ENCODE data around the gene IGDCC3.

Gene IGDCC3

DNA sequence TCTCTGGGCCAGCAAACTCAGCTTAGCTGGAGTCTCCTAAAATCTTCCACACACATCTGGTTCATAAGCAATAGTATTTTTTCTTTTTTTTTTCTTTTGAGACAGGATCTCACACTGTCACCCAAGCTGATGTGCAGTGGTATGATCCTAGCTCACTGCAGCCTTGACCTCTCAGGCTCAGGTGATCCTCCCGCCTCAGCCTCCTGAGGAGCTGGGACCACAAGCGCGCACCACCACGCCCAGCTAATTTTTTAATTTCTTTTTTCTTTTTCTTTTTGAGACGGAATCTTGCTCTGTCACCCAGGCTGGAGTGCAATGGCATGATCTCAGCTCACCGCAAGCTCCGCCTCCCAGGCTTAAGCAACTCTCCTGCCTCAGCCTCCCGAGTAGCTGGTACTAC, 39.0 kb downstream of the IGDCC3 start:
- no peak for DNase-seq

DNA sequence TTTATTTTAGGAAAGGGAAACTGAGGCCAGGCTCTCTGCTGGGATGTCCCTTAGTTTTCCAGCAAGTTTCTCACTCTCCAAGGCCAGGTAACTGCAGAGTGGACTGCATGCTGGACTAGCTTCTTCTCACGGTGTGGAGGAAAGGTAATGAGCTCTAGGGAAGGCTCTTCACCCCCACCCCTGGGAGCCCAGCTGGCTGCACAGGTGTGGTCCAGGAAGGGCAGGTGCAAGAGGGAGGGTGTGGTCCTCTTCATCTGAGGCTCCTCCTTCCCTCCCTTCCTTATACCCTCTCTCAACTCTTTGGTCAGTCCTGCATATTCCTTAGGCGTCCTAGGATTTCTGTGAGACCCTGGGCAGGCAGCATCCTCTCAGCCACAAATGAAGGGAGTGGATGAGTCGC, 39.4 kb downstream of the IGDCC3 start:
- no peak for DNase-seq

DNA sequence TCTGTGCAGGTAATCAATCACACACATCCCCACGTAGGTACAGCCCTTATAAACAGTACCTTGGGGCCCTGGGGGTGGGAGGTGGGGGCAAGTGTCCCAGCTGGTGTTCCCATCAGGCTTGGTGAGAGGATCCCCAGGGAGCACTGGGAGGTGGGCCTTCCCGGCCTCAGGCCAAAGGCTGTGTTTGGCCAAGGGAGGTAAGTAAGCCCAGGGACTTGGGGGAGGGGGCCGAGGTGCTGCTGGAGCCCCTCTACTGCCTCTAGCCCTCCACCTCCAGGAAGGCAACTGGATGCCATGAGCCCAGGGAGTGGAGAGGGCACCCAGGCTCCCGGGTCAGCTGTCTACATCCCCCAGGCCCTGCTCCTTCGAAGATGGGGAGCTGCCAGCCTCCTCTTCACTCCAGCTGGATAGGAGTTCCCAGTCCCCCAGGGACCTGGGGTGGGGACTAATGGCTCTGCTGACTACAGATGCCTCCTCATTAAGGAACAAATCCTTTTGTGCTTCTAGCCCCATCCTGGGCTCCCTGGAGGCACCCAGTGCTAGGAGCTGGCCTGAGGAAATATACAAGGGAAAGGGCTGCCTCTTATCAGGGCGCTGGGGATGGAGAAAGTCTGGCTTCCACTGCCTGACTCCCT, 40.2 kb downstream of the IGDCC3 start:
- no peak for DNase-seq

DNA sequence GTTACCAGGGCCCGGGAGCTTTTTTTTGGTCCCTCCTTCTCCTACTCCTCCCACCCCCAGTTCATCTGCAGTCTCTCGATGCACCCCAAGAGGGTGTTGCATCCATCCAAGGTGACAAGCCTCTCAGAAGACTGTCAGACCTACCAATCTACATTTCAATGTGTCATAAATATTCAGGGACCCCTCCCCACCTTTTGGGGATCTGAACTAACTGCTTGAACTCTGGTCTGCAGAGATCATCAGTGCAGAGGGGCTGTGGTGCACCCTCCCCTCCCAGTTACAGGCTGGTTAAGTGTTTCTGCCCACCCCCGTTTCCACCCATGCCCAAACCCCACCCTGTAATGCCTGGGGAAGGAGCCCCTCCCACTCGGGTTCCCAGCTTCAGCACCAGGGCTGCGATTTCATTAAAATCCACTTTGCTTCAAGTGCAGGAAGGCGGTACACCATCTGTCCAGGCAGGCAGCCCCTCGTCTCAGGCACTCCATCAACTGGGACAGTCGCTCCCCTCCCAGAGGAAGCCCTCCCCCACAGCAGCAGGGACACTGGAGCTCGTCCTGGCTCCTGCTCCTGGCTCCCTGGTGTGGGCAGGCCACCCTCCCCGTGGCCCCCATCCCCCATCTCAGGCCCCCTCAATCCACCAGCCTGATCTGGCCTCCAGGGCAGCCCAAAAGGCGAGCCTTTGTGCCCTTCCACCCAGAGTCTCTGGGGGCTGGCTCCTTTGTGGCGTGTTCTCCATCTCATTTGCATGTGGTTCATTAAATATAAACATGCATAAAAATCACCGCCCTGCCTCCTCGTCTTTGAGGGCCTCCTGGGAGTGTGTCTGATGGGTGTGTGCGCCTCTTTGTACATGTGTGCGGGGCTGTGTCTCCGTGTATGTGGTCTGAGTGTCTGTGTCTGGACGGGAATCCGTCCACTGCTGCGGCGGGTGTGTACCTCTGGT, 41.0 kb downstream of the IGDCC3 start:
- DNase-seq = no peak

DNA sequence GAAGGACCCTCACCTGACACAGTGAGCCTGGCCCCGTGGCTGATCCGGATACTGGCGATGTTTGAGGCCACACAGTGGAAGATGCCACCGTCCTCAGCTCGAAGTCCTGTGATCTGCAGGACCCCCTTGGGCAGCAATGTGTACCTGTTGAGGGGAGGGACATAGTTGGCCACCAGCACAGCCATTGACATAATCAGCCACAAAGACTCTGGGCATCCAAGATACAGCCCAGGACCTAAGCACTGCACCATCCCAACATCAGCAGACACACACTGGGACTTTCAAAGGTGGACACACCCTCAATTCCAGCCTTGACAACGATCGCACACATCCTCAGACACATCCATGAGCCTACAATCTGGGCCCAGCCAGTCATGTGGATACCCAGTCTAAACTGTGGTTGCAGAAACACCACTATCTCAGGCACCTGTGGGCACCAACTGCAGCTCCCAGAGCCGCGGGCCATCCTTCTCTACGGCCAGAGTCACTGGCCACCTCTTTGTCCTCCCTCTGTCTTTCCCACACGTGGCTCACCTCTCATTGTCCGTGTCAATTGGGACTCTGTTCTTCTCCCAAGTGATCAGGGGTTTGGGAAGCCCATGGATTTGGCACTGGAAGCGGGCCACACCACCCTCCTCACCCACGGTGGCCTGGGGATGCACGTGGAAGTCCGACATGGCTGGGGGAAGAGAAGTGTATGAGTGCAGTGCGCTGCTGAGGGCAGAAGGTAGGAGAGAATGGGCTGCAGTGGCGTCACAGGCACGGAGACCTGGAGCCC, 42.3 kb downstream of the IGDCC3 start:
- no peak for DNase-seq

DNA sequence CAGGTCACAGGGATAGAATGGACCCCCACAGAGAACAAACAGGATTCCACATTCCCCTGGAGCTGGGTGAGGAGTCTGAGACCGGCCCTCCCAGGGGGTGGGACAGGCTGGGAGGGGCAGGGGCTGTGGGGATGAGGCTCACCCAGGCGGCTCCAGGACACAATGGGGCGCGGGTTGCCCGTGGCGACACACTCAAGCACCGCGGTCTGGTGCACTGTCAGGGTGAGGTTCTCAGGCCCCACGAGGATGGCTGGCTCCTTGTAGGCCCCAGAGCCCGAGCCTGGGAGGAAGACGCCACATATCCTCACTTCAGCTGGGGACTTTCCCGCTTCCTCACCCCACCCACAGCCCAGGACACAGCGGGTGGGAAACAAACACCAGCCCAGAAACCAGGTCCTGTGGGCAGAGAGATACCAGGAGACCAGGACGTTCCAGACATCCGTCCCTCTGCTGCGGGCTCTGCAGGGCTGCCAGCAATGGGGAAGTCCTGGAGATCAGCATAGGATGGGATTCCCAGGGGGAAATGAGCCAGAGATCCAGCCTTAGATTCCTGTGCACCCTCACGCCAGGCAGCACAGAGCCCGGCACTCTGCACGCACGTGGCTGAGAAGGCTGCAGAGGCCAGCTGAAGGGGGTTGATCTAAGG, 43.1 kb downstream of the IGDCC3 start:
- no peak for DNase-seq

DNA sequence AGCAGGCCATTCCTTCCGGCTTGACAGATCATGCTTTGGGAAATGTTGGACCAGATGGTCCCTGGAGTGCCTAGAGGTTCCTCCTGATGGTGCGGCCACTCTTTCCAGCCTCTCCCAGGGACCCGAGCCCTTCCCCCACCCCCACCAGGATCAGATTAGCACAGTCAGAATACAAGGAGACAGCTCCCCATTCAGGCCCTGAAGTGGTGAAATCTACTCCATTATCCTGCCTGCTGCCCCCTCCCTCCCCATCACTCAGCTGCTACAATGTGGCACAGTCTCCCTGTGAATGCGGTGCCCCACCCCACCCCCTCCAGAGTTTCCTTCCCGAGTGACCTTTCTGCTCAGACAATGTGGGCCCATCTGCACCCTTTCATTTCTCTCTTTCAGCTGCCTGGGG, 43.9 kb downstream of the IGDCC3 start:
- DNase-seq = no peak

DNA sequence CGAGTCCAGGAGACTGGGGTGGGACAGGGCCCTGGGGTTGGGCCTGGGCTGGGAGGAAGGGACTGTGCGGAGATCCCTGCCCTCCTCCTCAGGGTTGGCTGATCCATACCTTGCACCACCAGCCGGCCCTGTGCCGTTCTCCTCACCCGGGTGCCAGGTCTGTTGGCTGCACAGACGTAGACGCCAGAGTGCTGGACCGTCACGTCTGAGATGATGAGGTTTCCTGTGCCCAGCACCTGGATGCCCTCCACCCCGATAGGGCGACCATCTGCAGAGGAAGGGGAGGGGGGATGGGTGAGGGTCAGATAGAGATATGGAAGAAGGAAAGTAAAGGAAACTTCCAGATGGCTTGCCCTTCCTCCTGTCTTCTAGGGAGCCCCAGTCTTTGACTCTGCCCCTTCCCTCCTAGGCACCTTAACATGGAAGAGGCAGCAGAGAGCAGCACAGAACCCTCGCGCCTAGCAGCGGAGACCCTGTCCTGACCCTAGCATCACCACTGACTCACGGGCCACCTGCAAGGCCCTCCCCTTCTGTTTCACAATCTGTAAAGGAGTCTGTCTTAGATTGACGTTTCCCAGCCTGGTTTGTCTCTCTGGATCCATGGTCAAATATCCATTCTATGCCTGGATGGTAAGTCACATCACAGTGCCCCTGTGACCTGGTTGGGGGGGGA, 44.5 kb downstream of the IGDCC3 start:
- DNase-seq = no peak

DNA sequence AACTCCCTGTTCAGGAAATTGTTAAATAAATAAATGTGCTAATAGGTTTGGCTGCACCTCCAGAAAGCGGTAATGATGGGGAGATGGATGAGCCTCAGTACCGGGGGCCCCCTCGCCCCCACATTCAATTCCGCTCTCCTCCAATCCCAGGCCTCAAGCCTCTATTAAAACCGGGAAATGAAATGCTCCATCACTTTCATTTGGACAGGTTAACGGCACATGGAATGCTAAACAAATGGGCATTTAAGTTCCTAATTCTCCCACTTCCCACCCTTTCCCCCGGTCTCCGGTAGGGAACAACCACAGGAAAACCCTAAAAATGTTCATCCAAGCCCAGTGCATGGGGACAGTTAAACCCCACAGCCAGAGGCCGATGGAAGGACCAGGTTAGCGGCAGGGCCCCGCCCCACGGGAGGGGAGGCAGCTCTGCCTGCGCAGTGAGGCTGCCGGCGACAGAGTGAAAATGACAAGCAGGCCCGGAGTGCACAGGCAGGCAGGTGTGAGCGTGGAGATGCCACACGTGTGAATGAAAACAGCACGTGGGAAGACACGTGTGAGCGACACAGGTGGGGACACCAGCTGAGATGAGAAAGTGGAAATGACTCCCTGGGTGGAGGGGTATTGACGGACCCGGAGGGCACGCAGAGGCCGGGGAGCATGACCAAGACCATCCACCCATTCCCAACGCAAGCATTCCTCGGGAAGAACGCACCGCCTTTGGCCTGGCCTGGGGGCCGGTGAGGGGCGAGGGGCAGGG, 45.2 kb downstream of the IGDCC3 start:
- DNase-seq = no peak

DNA sequence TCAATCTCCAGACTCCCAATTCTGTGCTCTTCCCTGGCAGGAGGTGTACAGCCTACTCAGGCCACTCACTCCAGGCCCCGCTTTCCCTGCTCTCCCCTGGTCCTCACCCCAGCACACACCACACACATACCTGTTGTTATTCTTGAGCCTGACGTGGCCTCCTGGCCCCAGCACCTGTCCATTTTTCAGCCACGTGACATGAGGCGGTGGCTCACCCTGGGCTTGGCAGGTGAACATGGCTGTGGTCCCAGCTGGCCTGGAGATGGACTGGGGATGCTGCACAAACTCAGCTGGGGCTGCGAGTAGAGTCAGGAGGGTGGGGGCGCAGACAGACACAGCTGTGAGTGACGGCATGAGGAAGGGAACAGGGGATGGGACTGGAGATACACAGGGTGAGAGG, 46.0 kb downstream of the IGDCC3 start:
- no peak for DNase-seq

DNA sequence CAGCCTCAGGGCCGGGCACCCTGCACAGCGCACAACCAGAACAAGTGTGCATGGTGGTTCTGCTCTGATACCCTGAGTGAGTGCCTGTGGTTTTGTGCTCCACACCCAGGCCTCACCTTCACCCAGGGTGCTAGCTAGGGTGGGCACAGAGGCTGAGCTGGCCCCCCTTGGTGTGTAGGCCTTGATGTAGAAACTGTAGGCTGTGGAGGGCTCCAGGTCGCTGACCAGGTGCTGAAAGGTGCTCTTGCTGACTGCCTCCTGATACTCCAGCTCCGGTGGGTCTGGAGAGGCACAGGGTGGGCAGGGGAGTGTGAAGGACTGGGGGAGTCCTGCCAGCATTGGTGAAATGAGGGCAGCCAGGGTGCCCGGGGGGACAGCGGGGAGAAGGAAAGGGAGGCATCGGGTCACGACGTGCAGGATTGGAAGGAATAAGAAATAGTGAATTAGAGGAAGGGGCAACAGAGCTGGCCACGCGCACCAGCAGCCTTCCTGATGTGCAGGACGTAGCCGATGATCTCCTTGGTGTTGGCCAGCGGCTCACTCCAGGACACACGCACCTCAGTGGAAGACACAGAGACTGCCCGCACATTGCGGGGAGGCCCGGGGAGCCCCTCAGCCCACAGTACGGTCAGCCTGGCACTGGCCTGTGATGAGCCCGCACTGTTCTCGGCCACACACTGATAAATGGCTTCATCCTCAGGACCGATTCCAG, 46.7 kb downstream of the IGDCC3 start:
- no peak for DNase-seq

DNA sequence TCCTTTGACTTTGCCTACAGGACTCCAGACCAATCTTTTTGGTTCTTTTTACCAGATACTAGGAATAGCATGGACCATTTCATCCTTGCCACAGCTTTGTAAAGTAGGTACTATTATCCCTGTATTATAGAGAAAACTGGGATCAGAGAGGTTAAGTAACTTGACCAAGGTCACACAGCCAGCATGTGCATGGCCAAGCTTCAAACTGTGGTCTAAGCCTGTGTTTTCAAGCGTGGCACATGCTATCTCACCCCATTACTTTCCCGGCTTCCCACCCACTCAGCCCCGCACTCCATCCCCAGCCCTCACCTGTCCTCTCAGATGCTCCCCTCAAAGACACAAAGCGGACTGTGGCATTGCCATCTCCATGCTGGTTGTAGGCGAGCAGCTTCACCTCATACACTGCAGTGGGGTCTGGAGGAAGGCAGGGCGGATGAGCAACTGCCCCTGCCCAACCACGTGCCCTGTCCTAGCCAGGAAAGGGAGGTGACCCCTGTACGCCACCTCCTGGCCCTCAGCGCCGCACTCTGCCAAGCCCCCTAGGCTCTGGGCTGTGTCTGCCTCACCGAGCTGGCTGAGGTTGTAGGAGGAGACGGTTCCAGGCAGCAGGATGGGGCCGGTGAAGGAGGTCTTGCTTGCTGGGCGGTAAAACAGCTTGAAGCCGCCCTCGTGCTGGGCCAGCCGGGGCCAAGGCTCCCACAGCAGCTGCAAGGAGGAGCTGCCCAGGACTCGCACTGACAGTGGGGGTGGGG, 47.6 kb downstream of the IGDCC3 start:
- DNase-seq = no peak

DNA sequence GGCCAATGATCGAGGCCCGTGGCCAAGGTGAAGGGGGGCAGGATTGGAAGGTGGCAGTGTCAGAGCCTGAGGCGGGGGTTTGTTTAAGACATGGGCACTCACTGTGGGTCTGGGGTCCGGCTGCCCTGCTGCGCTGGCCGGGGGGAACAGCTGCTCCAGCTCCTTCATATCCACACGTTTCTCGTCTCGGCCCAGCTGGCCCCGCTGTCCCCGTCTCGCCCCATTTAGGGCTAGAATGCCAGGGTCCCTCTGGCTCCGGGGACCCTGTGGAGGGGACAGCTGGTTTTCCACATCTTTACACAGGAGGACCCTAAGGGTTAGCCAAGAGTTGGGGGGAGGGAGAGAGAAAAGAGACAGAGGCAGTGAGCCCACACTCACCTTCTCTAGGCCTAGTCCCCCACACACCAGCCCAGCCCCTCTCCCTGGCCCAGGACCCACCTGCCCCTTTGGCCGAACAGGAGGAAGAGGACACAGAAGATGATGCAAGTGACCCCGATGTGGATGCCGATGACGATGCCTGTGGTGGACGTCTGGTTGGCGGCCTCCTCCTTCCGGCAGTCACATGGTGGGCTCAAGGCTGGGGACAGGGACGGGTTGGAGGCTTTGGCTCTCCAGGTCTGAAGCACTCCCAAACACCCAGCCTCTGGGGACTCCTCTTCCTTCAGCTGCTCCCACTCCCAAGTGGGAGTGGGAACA, 48.4 kb downstream of the IGDCC3 start:
- DNase-seq = no peak

DNA sequence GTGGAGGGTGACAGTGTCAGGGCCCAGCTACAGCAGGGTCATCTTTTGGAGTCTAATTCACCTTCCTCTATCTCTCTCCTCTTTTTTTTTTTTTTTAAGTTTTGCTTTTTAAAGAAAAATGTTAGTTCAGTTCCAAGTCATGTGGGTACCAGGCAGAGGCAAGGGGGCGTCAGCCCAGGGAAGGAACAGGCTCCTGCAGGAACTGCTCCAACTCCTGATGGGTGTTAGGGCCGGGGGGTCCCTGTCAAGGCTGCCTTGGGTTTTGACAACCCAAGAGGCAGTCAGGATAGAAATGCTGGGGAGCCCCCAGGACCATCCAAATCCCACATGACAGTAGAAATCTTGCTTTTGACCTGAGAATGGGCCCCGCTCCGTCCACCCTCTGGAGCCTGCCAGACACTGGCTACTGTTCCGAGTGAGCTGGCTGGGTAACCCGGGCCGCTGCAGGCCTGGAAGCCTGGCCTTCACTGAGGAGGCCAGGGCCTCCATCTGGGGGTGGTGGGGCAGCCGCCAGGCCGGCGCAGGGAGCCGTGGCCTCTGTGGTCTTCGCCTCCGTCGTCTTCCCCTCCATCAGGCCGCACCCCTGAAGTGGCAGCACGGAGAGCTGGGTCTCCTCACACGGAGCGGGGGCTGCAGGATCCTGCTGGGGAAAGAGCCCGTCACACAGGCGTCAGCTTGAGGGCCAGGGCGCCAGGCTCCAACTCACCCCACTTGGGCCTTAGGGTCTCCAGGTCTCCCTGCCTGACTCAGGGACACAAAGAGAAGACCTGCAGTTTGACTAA, 49.1 kb downstream of the IGDCC3 start:
- DNase-seq = no peak

DNA sequence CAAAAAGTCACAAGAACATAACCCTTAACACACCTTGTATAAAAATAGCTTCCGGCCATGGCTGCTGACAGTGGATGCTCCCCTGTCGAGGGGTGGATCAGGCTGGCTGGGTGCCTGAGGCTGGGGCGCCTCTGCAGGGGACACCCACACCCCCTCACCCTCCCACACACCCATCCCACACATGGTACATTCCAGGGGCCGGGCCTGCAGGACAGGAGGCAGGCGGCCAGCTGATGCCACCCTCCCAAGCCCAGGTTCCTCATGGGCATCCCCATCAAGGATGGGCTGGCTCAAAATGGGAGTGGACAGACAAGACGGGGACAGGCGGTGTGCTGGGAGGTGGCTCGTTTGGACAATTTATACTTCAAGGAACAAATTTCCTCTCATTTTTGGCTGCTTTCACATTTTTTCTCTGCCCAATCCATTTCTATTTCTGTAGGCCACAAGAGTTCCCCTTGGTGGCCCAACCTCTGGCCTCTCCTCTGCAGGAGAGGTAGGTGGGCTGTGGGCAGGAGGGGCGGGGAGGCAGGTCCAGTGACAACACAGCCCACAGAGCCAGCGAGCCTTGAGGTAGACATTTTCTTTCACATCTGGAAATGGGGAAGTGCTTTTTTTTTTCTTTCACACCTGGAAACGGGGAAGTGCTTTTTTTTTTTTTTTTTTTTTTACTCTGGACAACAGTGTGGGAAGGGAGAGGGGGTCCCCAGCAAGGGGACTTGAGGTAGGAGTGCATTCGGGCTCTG, 50.0 kb downstream of the IGDCC3 start:
- no peak for DNase-seq

DNA sequence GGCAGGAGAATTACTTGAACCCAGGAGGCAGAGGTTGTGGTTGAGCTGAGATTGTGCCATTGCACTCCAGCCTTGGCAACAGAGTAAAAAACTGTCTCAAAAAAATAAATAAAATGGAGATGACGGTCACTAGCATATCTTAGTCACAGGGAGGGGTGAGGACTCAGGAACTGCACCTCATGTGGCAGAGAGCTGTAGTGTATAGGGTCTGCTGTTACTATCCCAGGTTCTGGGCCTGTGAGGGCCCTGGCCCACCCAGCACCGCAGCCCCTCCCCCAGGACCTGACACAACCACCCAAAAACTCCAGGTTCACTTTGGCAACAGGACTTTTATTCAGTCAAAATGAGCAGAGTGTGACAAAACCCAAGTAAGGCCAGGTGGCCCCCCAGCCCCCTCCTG, 51.0 kb downstream of the IGDCC3 start:
- DNase-seq = no peak

DNA sequence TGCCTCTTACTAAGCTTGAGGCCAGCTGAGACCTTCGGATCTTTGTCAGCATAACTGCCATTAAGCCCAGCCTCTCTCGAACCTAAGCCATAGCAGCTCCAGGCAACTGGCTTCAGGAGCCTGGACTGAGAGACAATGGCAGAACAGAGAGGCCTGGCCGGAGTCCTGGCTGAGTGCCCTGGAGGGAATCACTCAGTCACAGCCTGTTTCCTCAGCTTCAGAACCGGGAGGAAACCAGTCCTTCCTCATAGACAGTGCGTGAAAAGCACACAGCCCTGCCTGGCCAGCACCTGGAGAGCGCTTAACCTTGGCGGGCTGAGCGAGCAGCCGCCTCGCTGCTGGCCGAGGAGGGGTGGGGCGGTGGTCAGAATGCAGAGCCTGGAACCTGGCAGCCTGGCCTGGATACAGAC, 51.7 kb downstream of the IGDCC3 start:
- DNase-seq = no peak

DNA sequence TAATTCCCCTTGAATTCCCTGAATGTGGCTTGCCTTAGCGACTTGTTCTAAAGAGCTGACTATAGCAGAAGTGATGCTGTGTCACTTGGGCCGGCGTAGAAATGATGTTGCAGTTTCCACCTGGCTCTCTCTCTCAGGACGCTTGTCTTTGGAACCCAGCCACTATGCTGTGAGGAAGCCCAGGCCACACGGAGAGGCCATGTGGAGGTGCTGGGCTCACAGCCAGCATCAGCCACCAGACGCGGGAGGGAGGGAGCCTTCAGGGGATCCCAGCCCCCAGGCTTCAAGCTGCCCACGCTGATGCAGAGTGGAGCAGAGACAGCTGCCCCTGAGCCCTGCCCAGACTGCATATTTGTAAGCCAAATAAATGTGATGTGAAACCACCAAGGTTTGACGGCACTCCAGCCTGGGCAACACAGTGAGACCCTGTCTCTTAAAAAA, 54.7 kb downstream of the IGDCC3 start:
- no peak for DNase-seq

Data from activated gamma-delta T cell (primary cell).